B cell (primary cell): Measurements from ENCODE around the gene BTBD10.

Experiments used
- EZH2 ChIP-seq: IDR thresholded peaks from 2 replicates; pipeline ENCODE4 v1.6.1; 2012; ENCODE audit warnings: borderline replicate concordance, low read depth, mild to moderate bottlenecking, moderate library complexity, low read length; ENCODE audit not compliant: insufficient read depth, poor library complexity, severe bottlenecking
- TF ChIP-seq, protein P1 (sequence below): fragments of 200-600 bp; IDR thresholded peaks from one replicate; pipeline ENCODE4 v1.8.0; 2022; ENCODE audit warnings: antibody characterized with exemption, mild to moderate bottlenecking

GRCh38 chr11:13355191-13355590 is 107.8 kb downstream of the BTBD10 start:
- TF ChIP-seq, protein P1, sequence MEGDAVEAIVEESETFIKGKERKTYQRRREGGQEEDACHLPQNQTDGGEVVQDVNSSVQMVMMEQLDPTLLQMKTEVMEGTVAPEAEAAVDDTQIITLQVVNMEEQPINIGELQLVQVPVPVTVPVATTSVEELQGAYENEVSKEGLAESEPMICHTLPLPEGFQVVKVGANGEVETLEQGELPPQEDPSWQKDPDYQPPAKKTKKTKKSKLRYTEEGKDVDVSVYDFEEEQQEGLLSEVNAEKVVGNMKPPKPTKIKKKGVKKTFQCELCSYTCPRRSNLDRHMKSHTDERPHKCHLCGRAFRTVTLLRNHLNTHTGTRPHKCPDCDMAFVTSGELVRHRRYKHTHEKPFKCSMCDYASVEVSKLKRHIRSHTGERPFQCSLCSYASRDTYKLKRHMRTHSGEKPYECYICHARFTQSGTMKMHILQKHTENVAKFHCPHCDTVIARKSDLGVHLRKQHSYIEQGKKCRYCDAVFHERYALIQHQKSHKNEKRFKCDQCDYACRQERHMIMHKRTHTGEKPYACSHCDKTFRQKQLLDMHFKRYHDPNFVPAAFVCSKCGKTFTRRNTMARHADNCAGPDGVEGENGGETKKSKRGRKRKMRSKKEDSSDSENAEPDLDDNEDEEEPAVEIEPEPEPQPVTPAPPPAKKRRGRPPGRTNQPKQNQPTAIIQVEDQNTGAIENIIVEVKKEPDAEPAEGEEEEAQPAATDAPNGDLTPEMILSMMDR: no peak
- no peak for TF ChIP-seq EZH2
